ENCODE data around the gene ZBTB42. TPM values are rescaled to one million over a fixed set of nuclear protein-coding genes. Genes with fewer than 3 reads are reported as not detected.

The ZBTB42 gene
- total RNA-seq, 1 donor from 2014 or later, result 2.4 TPM

- Mint-ChIP-seq H3K36me3 (ENCODE audit: low read depth, unreplicated experiment) (no peaks in the 10 kb centered on the region), H3K27ac (ENCODE audit: unreplicated experiment) (no peak overlapping the region), H3K9me3 (ENCODE audit: unreplicated experiment) (no peaks in the 10 kb centered on the region), H3K4me3 (ENCODE audit: unreplicated experiment) (no peak overlapping the region), H3K4me1 (ENCODE audit: unreplicated experiment) (no peaks in the 10 kb centered on the region), H3K27me3 (ENCODE audit: unreplicated experiment) (peaks cover 7% of the 10 kb centered on the region)
- TF ChIP-seq CTCF (IDR thresholded peaks at IDR 0.05; ENCODE audit: unreplicated experiment), result no peak
- no peak for DNase-seq (ENCODE audit: low spot score)
Observed at GRCh38 chr14:104782808-104783139, 18.1 kb upstream of the ZBTB42 start.

GRCh38 chr14:104783484-104784217 lies 17.2 kb upstream of the ZBTB42 start:
- no peak for TF ChIP-seq CTCF (IDR thresholded peaks at IDR 0.05; ENCODE audit: unreplicated experiment)
- no peak overlapping the region for H3K27ac Mint-ChIP-seq (ENCODE audit: unreplicated experiment)
- H3K9me3 Mint-ChIP-seq (ENCODE audit: unreplicated experiment), result no peaks in the 10 kb centered on the region
- H3K27me3 Mint-ChIP-seq (ENCODE audit: unreplicated experiment), result peaks cover 7% of the 10 kb centered on the region
- no peak overlapping the region for H3K4me3 Mint-ChIP-seq (ENCODE audit: unreplicated experiment)
- no peaks in the 10 kb centered on the region for H3K36me3 Mint-ChIP-seq (ENCODE audit: low read depth, unreplicated experiment)
- no peak for DNase-seq (ENCODE audit: low spot score)
- H3K4me1 Mint-ChIP-seq (ENCODE audit: unreplicated experiment), result no peaks in the 10 kb centered on the region

GRCh38 chr14:104784218-104784568 lies 16.7 kb upstream of the ZBTB42 start:
- TF ChIP-seq CTCF (IDR thresholded peaks at IDR 0.05; ENCODE audit: unreplicated experiment), result no peak
- no peaks in the 10 kb centered on the region for H3K36me3 Mint-ChIP-seq (ENCODE audit: low read depth, unreplicated experiment)
- H3K9me3 Mint-ChIP-seq (ENCODE audit: unreplicated experiment), result no peaks in the 10 kb centered on the region
- no peak overlapping the region for H3K27ac Mint-ChIP-seq (ENCODE audit: unreplicated experiment)
- no peak for DNase-seq (ENCODE audit: low spot score)
- no peaks in the 10 kb centered on the region for H3K4me1 Mint-ChIP-seq (ENCODE audit: unreplicated experiment)
- H3K27me3 Mint-ChIP-seq (ENCODE audit: unreplicated experiment), result peaks cover 7% of the 10 kb centered on the region
- H3K4me3 Mint-ChIP-seq (ENCODE audit: unreplicated experiment), result no peak overlapping the region

GRCh38 chr14:104784846-104785707 lies 15.8 kb upstream of the ZBTB42 start:
- H3K36me3 Mint-ChIP-seq (ENCODE audit: low read depth, unreplicated experiment), result no peaks in the 10 kb centered on the region

More at GRCh38 chr14:104784846-104785707, 15.8 kb upstream of the ZBTB42 start:
- H3K9me3 Mint-ChIP-seq (ENCODE audit: unreplicated experiment), result no peaks in the 10 kb centered on the region
- H3K4me1 Mint-ChIP-seq (ENCODE audit: unreplicated experiment), result no peaks in the 10 kb centered on the region
- no peak for DNase-seq (ENCODE audit: low spot score)
- no peak for TF ChIP-seq CTCF (IDR thresholded peaks at IDR 0.05; ENCODE audit: unreplicated experiment)
- H3K27ac Mint-ChIP-seq (ENCODE audit: unreplicated experiment), result no peak overlapping the region
- peaks cover 7% of the 10 kb centered on the region for H3K27me3 Mint-ChIP-seq (ENCODE audit: unreplicated experiment)
- no peak overlapping the region for H3K4me3 Mint-ChIP-seq (ENCODE audit: unreplicated experiment)
